B cell (primary cell): ENCODE data around the gene ENTPD1. TPM values are rescaled to one million over a fixed set of nuclear protein-coding genes. Genes with fewer than 3 reads are reported as not detected.
A peak's percentile ranks its signal among the peaks of the same experiment; 100 is the strongest.

Source experiments
- ATAC-seq: fragments of 200-7000 bp; cut with Tn5 transposase; one replicate; pipeline ENCODE4 v1.10.0; 2021; ENCODE audit warnings: low read depth, mild to moderate bottlenecking, moderate number of reproducible peaks, moderate library complexity
- CTCF ChIA-PET: fragments of 350-600 bp; sonication (Branson Sonifier 250); formaldehyde crosslinking; loops from one replicate; lab custom pipeline; 2021; ENCODE audit warnings: antibody characterized with exemption, inconsistent platforms; lab: Charles Lee
- POLR2A ChIA-PET: fragments of 350-600 bp; sonication (Branson Sonifier 250); formaldehyde crosslinking; loops from one replicate; lab custom pipeline; 2021; ENCODE audit warnings: antibody characterized with exemption; lab: Charles Lee
- DNase-seq: peaks from one replicate; pipeline ENCODE4 v3.0.0; 2013
- H2AFZ ChIP-seq: 2 replicates; pipeline ENCODE4 v1.6.1; 2012; ENCODE audit warnings: mild to moderate bottlenecking, low read depth, low read length; ENCODE audit not compliant: insufficient read depth, poor library complexity, severe bottlenecking
- H3K27ac ChIP-seq, 2 donors: 1 replicate in 1 of 2; 2 replicates in 1 of 2; pipeline ENCODE4 v1.5.1; 2012 to 2013; ENCODE audit warnings: low read length in 2 of 2, mild to moderate bottlenecking in 2 of 2, moderate library complexity in 1 of 2
- H3K27me3 ChIP-seq, 4 experiments: fragments of 200-600 bp in 1 of 4; sonication (generic) in 1 of 4; replicated peaks in 1 of 4; 1 replicate in 2 of 4; 2 replicates in 2 of 4; pipeline versions ENCODE4 v1.6.1 to v1.7.0; 2013 to 2016; ENCODE audit warnings: low read length in 3 of 4, mild to moderate bottlenecking in 2 of 4, mixed read lengths in 1 of 4, moderate library complexity in 1 of 4; ENCODE audit not compliant: insufficient read depth in 4 of 4, control insufficient read depth in 3 of 4; ENCODE audit errors: control extremely low read depth in 1 of 4
- H3K36me3 ChIP-seq, 2 experiments: replicated peaks in 1 of 2; 1 replicate in 1 of 2; 2 replicates in 1 of 2; pipeline versions ENCODE4 v1.6.1 to v1.7.1; 2013; ENCODE audit warnings: low read length in 1 of 2; ENCODE audit not compliant: insufficient read depth in 2 of 2, control insufficient read depth in 1 of 2; ENCODE audit errors: control extremely low read depth in 1 of 2, extremely low read depth in 1 of 2
- H3K4me1 ChIP-seq, 2 donors: fragments of 200-600 bp in 1 of 2; sonication (generic) in 1 of 2; 1 replicate in 1 of 2; 2 replicates in 1 of 2; pipeline versions ENCODE4 v1.5.1 to v1.6.1; 2013 to 2017; ENCODE audit warnings: low read length in 2 of 2; ENCODE audit not compliant: control insufficient read depth in 2 of 2, insufficient read depth in 2 of 2
- H3K4me2 ChIP-seq: replicated peaks from 2 replicates; pipeline ENCODE3; 2012; ENCODE audit warnings: mild to moderate bottlenecking, low read depth, low read length; ENCODE audit not compliant: poor library complexity, severe bottlenecking
- H3K4me3 ChIP-seq, 5 experiments: fragments of 200-600 bp in 1 of 5; sonication (generic) in 1 of 5; 1 replicate in 3 of 5; 2 replicates in 2 of 5; pipeline versions ENCODE4 v1.5.1 to v1.7.0; 2011 to 2016; ENCODE audit warnings: low read length in 4 of 5, mild to moderate bottlenecking in 4 of 5, low read depth in 2 of 5, control low read depth in 1 of 5, moderate library complexity in 1 of 5; ENCODE audit not compliant: insufficient read depth in 1 of 5; ENCODE audit errors: control extremely low read depth in 1 of 5, extremely low read depth in 1 of 5
- H3K79me2 ChIP-seq: fragments of 200-600 bp; sonication (generic); one replicate; pipeline ENCODE4 v1.6.0; 2016; ENCODE audit warnings: low read length; ENCODE audit not compliant: control insufficient read depth, insufficient read depth
- H3K9ac ChIP-seq: fragments of 200-600 bp; sonication (generic); 2 replicates; pipeline ENCODE4 v1.6.1; 2017; ENCODE audit warnings: mild to moderate bottlenecking, low read length, moderate library complexity
- H3K9me3 ChIP-seq, 3 donors: one replicate each; pipeline versions ENCODE4 v1.6.1 to v1.7.1; 2013; ENCODE audit warnings: low read length in 2 of 3; ENCODE audit not compliant: control insufficient read depth in 2 of 3, insufficient read depth in 1 of 3; ENCODE audit errors: control extremely low read depth in 1 of 3
- H4K20me1 ChIP-seq: 2 replicates; pipeline ENCODE4 v1.6.0; 2012; ENCODE audit warnings: mild to moderate bottlenecking, low read length; ENCODE audit not compliant: insufficient read depth, control insufficient read depth, poor library complexity, severe bottlenecking
- H3K27ac Mint-ChIP-seq: one replicate; pipeline ENCODE4 v1.8.0; 2021; ENCODE audit warnings: mixed read lengths
- H3K27me3 Mint-ChIP-seq: one replicate; pipeline ENCODE4 v1.8.0; 2021; ENCODE audit warnings: mixed read lengths
- H3K4me1 Mint-ChIP-seq: one replicate; pipeline ENCODE4 v1.8.0; 2021; ENCODE audit warnings: mixed read lengths
- H3K4me3 Mint-ChIP-seq: one replicate; pipeline ENCODE4 v1.8.0; 2021; ENCODE audit warnings: mixed read lengths
- H3K9me3 Mint-ChIP-seq: one replicate; pipeline ENCODE4 v1.8.0; 2022; ENCODE audit warnings: mixed read lengths; ENCODE audit not compliant: insufficient read depth
- CTCF ChIP-seq: fragments of 200-600 bp; IDR thresholded peaks from one replicate; pipeline ENCODE4 v1.8.0; 2022; ENCODE audit warnings: antibody characterized with exemption, mild to moderate bottlenecking
- EZH2 ChIP-seq: IDR thresholded peaks from 2 replicates; pipeline ENCODE4 v1.6.1; 2012; ENCODE audit warnings: borderline replicate concordance, low read depth, mild to moderate bottlenecking, moderate library complexity, low read length; ENCODE audit not compliant: insufficient read depth, poor library complexity, severe bottlenecking
- WGBS: methylation state at CpG from one replicate; pipeline ENCODE4 v1.1.5; 2013; ENCODE audit warnings: missing lambda C conversion rate; ENCODE audit not compliant: insufficient coverage; 5-methylcytosine and 5-hydroxymethylcytosine counted together
- intact Hi-C: fragments of 100-400 bp; cut with micrococcal nuclease; formaldehyde crosslinking; loops from one replicate; pipeline ENCODE4 v1.10.0; 2022
- polyA plus RNA-seq: library from polyadenylated mRNA; depleted of rRNA; stranded (reverse); fragments of >200 nt; gene quantifications from 2 replicates; pipeline ENCODE4 v1.2.3, GENCODE V29; 2012
- total RNA-seq, 2 donors: library from RNA; stranded (reverse); fragments of 120-200 nt in 1 of 2; gene quantifications; 1 replicate in 1 of 2; 2 replicates in 1 of 2; pipeline versions ENCODE4 v1.2.3 to v1.2.4, GENCODE V29; 2013 to 2022

The ENTPD1 gene
- total and polyA plus RNA-seq, 2 donors (not counting 1 experiment from before 2014, with no cell fraction given), result 25.9 to 96.3 TPM

- Histone ChIP-seq H3K79me2 (peaks cover 71% of the 10 kb centered on the region), H3K4me2 (peak overlapping the region; percentile 57), H3K36me3 (peaks cover 2 to 8% of the 10 kb centered on the region in 2 experiments), H4K20me1 (no peaks in the 10 kb centered on the region), H3K9ac (peak overlapping the region; percentile 15), H3K27ac (peak overlapping the region; percentile 31 to 62), H3K4me3 (peak overlapping the region in 1 of 5 experiments; percentile 24), H3K9me3 (peaks cover 1 to 5% (median 5%) of the 10 kb centered on the region in 3 donors), H2AFZ (peak overlapping the region; percentile 2), H3K27me3 (no peaks in the 10 kb centered on the region), H3K4me1 (peaks cover 64 to 75% of the 10 kb centered on the region in 2 donors)
- intact Hi-C loops, result no loop called here
- Mint-ChIP-seq H3K27ac (peak overlapping the region; percentile 94), H3K4me1 (peaks cover 68% of the 10 kb centered on the region), H3K4me3 (peak overlapping the region; percentile 72), H3K9me3 (peaks cover 5% of the 10 kb centered on the region), H3K27me3 (no peaks in the 10 kb centered on the region)
- 73% methylated on average over 1 of the region's 3 CpGs for WGBS
- ATAC-seq, result no peak
- peak; percentile 48 for DNase-seq
- ChIA-PET CTCF (interaction anchor here (0.8 to 10.4 kb wide), 4 partner anchors 20 to 77 kb away, joined by 4 to 279 read pairs (median 72); partner anchors contain the start of gene TCTN3), POLR2A (interaction anchor here (0.8 kb wide), 1 partner anchor 55 kb away, joined by 3 read pairs; no protein-coding TSS in a partner anchor)
- TF ChIP-seq EZH2, result no peak
- TF ChIP-seq CTCF, result no peak
These were observed 6.1 kb downstream of the ENTPD1 start for GRCh38 chr10:95761939-95762492.
